Bronchial epithelial cell (primary cell): ENCODE results near the gene THUMPD2. TPM values are rescaled to one million over a fixed set of nuclear protein-coding genes. Genes with fewer than 3 reads are reported as not detected.

Experiments used
- DNase-seq: peaks from one replicate; pipeline ENCODE4 v3.0.0-alpha.2; 2010; ENCODE audit warnings: low read depth
- FAIRE-seq: peaks from 2 replicates; lab custom pipeline; 2011; peaks lifted over from hg19 to GRCh38; lab: Jason Lieb, UNC
- H3K27me3 ChIP-seq: 2 replicates; pipeline ENCODE4 v1.5.1; 2011; ENCODE audit warnings: low read length; ENCODE audit not compliant: control insufficient read depth, insufficient read depth
- H3K36me3 ChIP-seq: 2 replicates; pipeline ENCODE4 v1.5.1; 2011; ENCODE audit warnings: low read length; ENCODE audit not compliant: control insufficient read depth, insufficient read depth
- H3K4me3 ChIP-seq: 2 replicates; pipeline ENCODE4 v1.5.1; 2011; ENCODE audit warnings: mild to moderate bottlenecking, low read depth, low read length, control low read depth
- CTCF ChIP-seq: IDR thresholded peaks from 2 replicates; pipeline ENCODE4 v1.5.1; 2011; ENCODE audit warnings: mild to moderate bottlenecking, moderate library complexity, low read length, control low read depth, inconsistent platforms; ENCODE audit not compliant: insufficient read depth, severe bottlenecking
- total RNA-seq: library from RNA; depleted of rRNA; stranded (reverse); fragments of >200 nt; gene quantifications from 2 replicates; pipeline ENCODE4 v1.2.1, GENCODE V29; 2014

Gene THUMPD2
- total RNA-seq = 8.8 and 10.3 TPM in 2 replicates

GRCh38 chr2:39778775-39779340 lies at the start of gene THUMPD2:
THUMPD2 (minus strand) TSS chr2:39779258; CDS start chr2:39779239, 19 bp downstream.
- Histone ChIP-seq H3K36me3 (no peaks in the 10 kb centered on the region), H3K27me3 (no peaks in the 10 kb centered on the region), H3K4me3 (peak within 1 kb of the TSS; percentile 98)
- DNase-seq (peak; percentile 43), FAIRE-seq (no peak)
- TF ChIP-seq CTCF = no peak

- FAIRE-seq (no peak), DNase-seq (no peak)
- Histone ChIP-seq H3K27me3 (peaks cover 1% of the 10 kb centered on the region), H3K4me3 (no peak overlapping the region), H3K36me3 (no peaks in the 10 kb centered on the region)
- no peak for TF ChIP-seq CTCF
Measured at GRCh38 chr2:39821871-39822270, 42.8 kb upstream of the THUMPD2 start.

- Histone ChIP-seq H3K36me3 (no peaks in the 10 kb centered on the region), H3K27me3 (peaks cover 1% of the 10 kb centered on the region), H3K4me3 (no peak overlapping the region)
- TF ChIP-seq CTCF = no peak
- no peak for DNase-seq
- no peak for FAIRE-seq
Measured at GRCh38 chr2:39816845-39817244, 37.8 kb upstream of the THUMPD2 start.

- Histone ChIP-seq H3K27me3 (peaks cover 1% of the 10 kb centered on the region), H3K36me3 (no peaks in the 10 kb centered on the region), H3K4me3 (no peak overlapping the region)
- DNase-seq = no peak
- TF ChIP-seq CTCF = no peak
- FAIRE-seq = no peak
Measured at GRCh38 chr2:39816428-39816827, 37.4 kb upstream of the THUMPD2 start.

GRCh38 chr2:39805936-39806608 lies 27.0 kb upstream of the THUMPD2 start:
- TF ChIP-seq CTCF = no peak
- FAIRE-seq = no peak
- Histone ChIP-seq H3K27me3 (no peaks in the 10 kb centered on the region), H3K36me3 (no peaks in the 10 kb centered on the region), H3K4me3 (no peak overlapping the region)
- no peak for DNase-seq
